Measurements from ENCODE around the gene GPATCH8.
"Not testable (repeated sequence)": the region's sequence is repeated elsewhere in the genome, so short reads cannot be mapped to it uniquely, and the experiment has no call there.

Gene GPATCH8

DNA sequence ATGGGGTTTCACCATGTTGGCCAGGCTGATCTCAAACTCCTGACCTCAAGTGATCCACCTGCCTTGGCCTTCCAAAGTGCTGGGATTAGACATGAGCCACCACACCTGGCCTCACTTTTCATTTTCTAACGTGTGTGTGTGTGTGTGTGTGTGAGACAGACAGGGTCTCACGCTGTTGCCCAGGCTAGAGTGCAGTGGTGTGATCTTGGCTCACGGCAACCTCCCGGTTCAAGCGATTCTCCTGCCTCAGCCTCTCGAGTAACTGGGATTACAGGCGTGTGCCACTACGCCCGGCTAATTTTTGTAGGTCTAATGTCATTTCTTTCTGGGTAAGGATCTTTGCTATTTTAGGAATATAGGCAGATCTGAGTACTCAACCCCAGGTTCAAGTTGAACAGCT is 109.1 kb downstream of the GPATCH8 start:
- DNase-seq = not testable (repeated sequence)

DNA sequence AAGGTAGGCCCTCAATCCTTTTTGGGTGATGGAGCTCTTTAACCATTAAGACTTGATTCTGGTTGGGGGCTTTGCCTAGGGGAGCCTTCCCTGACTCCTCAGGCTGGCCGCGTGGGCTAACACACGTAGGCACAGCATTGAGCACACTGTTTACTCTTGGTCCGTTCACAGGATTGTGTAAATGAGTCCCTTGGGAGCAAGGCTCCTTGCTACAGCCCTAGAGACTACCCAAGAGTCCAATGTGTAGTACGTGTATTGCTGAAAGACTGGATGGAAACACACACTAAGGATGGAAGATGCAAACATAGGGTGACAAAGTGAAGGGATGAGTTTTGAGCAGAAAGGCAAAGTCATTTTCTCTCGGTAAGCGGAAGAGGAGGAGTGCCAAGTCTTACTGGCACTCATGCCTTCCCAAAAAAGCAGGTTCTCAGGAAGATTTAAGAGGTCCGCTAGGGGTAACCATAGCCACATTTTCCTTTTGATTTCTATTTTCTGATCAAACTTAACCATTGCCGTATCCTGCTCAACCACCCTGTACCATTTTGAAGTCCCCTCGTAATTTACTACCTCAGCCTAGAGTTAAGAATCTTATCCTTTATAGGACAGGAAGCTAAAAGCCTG is 112.8 kb downstream of the GPATCH8 start:
- DNase-seq = no peak

DNA sequence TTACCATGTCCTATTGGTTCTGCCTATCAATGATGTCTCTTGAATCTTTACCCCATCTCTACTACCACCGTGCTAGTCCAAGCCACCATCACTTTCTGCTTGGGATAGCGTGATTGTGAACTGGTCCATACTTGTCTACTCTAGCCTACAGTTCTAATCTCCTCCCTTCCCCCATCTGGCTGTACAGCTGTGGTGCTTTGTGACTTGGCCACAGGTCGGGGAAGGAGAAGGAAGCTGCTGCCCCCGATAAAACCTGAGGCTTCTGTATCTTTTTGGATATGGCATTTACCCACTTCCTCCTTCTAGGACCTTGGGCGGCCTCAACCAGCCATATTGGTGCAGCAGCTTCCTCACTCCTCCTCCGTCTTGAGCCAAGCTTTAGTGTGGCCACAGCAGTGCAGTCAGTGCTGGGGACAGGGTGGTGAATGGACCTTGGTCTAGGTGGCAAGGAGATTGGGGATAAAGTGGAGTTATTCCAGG is 113.4 kb downstream of the GPATCH8 start:
- DNase-seq = no peak

DNA sequence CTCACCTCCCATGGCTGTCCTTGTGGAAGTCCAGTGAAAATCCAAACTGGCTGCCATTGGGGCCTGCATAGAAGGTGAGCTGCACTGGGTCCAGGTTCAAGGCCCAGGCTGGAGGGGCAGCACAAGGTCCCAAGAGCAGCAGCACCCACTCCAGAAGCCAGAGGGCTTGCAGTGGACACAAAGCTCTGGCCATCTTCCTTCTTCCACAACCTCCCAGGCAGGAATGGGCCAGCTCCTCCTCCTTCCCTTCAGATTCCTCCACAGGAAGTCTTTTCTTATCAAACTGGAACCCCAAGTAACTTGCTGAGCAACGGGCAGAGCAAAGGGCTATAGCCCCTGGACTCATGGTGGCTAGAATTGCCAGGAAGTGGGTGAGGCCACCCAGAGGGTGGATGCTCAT is 113.9 kb downstream of the GPATCH8 start, which contains the start of gene ITGA2B:
Gene ITGA2B (minus strand): TSS at position 369 of the 400 bp plus-strand sequence. CDS start 176 bp downstream, at position 193.
- no peak for DNase-seq

DNA sequence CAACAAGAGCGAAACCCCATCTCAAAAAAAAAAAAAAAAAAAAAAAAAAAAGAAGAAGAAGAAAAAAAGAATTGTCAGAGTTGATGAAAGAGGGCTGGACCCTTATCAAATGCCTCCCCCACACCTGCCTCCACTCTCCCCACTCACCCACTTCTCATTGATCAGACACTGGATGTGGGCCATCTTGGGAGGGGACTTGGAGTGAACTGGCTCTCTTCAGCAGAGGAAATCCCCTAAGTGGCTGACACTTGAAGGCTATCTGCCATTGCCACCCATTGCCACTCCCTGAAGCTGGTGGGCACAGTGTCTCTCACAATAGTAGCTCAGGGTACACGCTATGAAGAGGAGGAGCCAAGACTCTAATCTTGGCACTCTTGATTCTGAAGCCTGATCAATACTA is 115.4 kb downstream of the GPATCH8 start:
- no peak for DNase-seq

DNA sequence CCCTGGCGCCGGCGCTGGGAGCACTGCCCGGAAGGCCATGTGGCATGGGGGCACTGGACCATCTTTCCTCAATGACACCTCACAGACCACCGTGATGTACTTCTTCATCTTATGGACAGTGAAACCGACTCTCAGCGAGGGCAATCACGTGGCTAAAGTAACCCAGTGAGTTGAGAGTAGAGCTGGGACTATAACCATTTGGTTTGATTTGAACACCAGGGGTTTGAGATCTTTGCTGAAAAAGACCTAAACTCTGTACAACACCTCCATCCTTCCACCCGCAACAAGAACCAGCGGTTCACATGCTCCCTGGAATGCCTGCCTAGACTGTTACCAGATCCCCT is 117.1 kb downstream of the GPATCH8 start:
- no peak for DNase-seq

DNA sequence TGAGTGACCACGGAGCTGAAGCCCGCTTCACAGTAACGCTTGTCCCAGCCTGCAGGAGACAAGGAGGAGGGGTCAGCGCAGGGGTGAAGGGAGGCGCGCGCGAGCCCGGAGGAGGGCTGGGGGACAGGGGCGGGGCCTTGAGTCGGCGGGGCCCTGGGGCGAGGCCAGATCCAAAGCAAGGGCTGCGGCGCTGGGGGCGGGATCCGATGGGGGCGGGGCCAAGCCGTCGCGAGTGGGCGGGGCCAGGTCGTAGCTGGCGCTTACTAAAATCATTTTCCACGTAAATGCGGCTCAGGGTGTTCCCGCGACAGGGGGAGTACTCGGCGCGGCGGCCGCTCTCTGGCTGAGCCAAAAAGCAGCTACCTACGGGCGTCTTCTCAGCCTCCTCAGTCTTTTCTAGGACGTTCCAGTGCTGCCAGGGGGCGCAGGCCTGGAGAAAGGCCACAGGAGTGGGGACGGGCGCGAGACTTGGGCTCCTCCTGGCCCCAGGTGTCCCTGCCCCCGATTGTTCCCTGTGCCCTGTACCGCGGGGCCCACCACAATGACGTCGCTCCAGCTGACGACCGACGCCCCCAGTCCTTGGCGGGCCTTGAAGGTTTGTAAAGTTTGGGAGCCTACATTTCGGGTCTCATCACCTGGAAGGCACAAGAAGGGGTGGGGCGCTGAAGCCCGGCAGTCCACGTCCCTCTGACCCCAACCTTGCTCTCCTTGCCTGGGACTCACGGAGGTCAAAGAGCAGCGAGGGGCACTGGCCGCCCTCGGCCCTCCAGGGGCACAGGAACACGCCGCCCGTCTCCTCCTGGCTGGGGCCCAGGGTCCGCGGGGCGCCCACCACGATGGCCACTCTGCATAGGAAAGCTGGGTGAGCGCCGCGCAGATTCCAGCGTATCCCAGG is 117.7 kb downstream of the GPATCH8 start:
- peak; percentile 60 for DNase-seq

DNA sequence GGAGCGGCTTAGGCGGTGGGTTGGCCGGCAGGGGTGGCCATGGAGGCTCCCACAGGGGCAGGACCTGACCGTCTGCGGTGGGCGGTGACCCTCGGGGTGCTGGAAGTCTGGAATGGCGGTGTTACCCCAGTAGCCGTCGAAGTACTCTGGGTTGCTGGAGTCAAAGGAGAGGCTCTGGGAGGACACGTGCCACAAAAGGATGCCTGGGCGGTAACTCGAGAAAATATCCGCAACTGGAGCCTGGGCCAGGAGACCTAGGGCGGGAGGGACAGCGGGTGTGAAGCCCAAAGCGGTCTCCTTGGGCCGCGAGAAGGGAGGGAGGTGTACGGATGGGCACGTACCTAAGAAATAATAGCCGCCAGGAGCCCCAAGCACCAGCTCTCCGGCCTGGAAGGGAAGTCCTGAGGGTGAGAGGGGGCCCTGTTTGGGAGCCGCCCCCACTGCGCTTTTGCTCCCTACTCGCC is 118.4 kb downstream of the GPATCH8 start:
- DNase-seq = no peak

DNA sequence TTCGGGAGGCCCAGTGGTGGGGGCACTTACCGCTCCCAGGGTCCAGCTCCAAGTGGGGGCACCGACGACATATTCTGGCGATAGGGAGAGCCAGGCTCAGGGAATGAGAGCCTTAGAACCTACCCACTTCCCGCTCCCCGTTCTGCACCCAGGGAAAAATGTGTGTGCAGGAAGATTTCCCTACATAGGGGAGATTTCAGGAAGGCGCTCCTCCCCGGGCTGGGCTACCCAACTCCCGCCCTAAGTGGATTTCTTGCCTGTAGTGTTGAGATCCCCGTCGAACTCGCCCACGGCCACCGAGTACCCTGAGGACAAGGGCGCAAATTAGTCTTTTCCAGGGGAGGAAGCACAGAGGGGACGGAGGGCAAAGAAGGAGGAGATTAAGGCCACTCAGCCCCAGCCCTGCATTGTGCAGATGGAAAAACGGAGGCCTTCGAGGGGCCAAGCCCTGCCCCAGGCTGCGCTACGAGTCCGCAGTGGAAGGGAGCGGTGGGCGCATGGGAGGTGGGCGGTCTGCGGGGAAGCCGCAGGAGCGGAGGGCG is 118.9 kb downstream of the GPATCH8 start:
- no peak for DNase-seq

DNA sequence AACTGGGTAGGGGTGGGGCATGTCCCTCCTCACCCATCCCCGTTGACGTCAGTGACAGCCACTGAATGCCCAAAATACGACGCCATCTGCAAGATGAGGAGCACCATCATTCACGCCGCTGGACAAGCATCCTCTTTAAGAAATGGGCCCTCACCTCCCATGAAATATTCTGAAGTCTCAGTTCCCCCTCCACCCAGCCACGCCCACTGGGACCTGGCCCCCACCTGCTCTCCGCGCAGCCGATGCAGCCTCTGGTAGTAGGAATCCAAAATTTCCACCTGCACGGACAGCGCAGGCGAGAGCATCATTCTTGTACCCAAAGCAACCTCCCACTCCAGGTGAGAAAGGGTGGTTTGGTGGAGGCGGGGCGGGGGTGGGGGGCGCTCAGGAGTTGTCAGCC is 119.3 kb downstream of the GPATCH8 start:
- no peak for DNase-seq

DNA sequence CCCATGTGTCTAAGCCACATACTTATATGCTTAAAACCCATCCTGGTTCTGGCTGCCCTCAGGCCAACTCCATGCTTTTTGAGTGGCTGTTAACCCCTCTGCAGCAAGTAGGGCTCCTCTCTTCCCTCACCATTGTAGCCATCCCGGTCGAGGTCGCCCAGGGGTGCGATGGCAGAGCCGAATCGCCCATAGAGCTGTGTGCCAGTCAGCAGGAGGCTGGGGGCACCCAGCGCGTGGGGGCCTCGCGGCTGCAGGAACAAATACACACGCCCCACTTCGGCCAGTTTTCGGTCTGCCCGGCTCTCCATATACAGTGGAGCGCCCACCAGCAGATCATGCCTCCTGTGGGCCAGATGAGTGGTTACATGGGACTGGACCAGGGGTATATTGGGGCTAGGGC is 119.8 kb downstream of the GPATCH8 start:
- no peak for DNase-seq

DNA sequence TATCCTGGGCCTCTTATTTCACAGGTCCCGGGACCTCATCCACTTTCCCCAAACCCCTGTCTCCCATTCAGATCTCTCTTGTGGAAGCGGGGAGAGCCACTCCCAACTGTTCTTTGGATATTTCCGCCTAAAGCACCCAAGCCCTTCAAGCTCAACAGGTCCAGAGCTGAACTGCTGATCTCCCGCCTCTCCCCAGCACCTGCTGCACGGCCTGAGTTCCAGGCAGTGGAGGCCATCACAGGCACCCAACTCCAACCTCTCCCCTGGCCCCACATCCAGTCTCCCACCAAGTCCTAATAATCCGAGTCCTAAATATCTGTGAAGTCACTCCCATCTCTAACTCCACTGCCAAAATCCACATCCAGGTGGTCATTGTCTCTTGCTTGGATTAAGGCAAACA is 120.3 kb downstream of the GPATCH8 start:
- DNase-seq = no peak

DNA sequence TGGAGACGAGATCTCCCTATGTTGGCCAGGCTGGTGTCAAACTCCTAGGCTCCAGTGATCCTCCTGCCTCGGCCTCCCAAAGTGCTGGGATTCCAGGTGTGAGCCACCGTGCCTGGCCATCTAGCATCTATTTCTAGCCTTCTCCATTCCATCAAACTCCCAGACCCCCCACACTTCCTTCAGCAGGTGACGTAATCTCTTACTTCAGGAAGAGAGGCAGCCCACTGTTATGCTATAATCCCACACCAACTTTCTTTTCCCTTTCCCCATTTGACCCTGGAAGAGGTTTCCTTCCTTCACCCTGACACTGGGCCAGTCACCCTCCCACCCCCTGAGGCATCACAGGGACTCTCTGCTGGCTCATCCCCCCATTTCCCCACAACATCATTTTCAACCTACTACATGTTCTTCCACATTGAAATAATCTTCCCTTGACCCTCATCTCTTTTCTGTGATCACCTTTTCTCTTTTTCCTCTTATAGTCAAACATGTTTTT is 121.3 kb downstream of the GPATCH8 start:
- DNase-seq = no peak

DNA sequence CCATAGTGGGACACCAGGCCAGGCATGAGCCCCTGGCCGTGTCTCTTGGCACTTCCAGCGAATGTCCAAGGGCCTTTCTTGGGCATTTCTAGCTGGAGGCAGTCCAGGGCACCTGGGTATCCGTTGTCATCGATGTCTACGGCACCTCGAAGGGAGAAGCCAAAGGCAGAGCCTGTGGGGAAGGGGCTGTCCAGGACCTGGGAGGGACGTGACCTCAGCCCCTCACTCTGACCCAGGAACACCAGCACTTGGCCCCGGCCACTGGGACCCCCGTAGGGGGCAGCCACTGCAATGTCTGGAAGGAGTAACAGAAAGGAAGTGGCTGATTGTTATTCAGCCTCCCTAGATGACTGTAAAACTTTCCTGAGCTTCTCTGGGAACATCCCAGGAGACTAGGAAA is 122.4 kb downstream of the GPATCH8 start:
- DNase-seq = no peak

DNA sequence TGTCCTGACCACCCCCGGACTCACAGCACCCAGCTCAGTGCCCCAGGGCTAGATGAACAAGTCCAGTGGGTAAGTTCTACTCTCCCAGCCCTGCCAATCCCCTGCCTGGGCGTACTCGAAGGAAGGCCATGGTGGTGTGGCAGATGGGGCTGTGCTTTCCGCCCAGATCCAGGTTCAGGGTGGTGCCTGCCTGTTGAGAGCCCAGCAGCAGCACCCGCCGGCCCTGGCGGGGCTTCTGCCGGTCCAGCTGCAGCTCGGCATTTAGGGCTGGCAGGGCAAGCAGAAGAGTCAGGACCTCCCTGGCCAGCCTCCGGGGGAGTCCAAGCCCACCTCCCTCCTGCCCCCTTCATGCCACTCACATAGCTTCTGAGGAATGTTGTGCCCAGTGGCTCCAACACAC is 123.3 kb downstream of the GPATCH8 start:
- DNase-seq = no peak

DNA sequence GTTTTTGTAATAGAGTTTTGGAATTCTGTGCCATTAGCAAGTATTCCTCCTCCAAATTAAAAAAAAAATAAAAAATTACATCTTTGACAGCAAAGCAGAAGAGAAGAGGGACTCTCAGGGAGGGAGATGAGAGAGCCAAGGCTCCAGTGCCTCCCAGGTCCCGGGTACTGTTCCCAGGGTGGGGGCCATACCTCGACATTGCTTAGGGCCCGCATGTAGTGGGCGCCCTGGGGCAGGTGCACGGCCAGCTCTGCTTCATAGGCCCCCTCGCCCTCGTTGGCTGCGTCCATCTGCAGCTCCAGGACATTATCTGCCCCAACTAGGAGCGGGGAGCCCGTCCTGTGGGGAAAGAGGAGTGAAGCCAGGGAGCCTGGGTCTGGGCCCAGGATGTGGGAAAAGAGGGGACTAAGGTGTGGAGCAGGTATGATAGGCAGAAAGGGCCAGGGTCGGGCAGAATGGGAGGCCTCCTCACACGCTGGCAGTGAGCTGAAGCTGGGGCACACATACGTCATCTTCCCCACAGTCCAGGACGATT is 125.0 kb downstream of the GPATCH8 start:
- DNase-seq = no peak

DNA sequence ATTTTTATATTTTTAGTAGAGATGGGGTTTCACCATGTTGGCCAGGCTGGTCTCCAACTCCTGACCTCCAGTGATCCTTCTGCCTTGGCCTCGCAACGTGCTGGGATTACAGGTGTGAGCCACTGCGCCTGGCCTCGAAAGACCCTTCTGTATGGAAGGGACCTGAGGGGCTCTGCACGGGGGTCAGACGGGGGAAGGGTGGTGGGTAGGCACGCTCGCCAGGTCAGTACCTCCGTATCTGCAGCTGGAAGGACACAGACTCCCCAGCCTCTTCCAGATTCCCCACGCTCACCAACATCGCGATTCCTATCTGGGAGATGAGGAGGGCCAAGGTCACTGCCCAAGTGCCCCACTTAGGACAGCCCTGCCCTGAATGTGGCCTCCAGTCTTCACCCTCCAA is 126.4 kb downstream of the GPATCH8 start:
- no peak for DNase-seq

DNA sequence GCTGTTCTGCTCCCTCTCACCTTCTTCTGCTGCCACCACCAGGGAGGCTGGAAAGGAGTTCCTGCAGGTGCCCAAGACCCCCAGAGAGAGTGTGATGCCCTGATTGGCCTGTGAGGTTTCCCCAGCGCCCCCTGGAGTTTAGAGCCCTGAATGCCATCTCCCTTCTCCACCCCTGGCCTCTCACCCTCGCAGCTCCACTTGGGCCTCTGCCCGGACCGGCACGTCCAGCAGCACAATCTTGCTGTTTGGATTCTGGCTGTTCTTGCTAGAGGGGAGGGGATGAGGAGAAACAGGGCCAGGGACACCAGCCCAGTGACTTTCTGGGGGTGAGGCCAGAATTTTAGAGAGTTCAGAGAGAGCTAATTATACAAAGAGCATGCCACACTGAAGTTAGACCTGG is 127.1 kb downstream of the GPATCH8 start:
- DNase-seq = no peak

DNA sequence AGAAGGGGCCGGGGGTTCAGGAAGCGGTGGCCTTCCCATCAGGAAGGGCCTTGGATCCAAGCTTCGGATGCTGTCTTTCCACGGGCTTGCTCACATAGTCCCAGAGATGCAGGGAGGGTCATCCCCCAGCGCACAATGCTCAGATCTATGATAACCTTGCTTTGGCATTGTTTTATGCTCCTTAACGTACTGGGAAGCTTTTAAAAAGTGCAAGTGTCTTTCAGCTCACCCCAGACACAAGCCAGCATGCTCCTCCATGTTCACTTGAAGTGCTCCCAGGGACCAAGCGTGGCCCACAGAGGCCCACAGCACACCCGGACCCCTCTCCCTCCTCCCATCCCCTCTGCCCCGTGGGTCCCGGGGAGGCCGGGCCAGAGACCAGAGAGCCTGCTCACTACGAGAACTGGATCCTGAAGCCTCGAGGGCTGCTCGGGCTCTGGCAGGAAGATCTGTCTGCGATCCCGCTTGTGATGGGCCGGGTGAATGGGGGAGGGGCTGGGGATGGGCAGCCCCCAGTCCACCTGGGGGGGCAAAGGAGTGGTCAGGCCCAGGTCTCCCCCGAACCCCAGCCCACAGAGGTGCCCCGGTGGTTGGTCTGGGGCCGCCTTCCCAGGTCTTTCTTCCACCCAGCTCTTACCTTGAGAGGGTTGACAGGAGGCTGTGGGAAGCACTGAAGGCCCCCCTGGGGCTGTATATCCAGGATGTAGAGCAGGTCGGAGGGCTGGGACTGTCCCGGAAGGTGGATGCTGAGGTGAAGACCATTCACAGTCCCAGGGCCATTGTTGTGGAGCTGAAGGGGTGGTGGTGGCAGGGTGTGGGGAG is 127.8 kb downstream of the GPATCH8 start:
- DNase-seq = no peak

DNA sequence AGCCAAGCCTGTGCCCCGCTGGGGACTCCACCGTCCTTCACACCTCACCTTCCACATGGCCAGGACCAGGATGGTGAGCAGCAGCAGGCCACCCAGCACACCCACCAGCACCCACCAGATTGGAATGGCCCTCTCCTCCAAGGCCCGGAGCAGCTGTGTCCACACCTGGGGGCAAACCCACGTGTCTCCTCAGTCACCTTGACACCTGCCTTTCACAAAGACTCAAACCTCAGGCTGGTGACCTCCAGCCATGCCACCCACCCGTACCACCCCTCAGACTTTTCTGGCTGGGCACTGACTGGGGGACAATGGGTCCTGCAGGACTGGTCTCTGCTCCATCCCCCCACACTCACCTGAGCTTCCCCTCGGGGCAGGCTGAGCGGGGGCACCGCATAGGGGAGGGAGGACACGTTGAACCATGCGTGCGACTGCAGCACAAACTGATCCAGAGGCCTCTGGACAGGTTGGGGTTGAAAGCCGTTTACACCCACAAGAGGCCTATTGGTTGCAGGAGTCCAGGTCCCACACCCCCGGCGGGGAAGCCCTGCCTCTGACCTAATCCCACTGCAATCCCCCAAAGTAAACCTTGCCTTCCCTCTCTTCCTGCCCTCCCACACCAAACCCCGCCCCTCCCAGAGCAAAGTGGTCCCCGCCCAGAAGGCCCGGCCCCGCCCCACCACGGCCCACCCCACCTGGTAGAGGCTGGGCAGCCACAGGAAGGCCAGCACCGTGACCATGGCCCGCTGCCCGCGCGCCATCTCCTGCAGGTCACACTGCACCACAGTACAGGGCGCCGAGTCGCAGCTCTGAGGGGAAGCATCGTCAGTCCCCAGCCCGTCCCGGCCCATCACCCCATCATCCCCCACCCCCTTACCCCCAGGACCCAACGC is 128.7 kb downstream of the GPATCH8 start:
- no peak for DNase-seq

DNA sequence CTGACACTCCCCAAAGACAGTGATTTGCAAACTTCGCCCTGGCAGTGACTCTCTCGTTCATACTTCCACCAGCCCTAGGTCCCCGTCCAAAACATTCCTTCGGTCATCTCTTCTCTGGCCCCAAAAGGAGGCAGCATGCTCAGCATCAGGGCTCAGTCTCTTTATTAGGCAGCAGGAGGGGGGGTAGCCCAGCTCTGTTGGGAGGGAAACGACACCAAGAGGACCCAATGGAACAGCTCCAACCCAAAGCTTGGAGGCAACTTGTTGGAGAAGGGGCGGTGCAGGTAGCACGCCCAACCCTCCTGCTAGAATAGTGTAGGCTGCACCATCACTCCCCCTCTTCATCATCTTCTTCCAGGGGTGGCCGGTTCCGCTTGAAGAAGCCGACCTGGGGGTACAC is 131.2 kb downstream of the GPATCH8 start:
- DNase-seq = no peak
